HEK293 (cell line): ENCODE results near the gene FICD.

Source experiments
- CTCF ChIP-seq: fragments of 450-650 bp; formaldehyde crosslinking; IDR thresholded peaks from 2 replicates; pipeline ENCODE4 v1.5.1; 2016; ENCODE audit warnings: missing biosample characterization, missing genetic modification characterization
- PRDM1 ChIP-seq: fragments of 450-650 bp; formaldehyde crosslinking; IDR thresholded peaks from 2 replicates; pipeline ENCODE4; 2016; ENCODE audit warnings: missing biosample characterization, missing genetic modification characterization
- ZBTB1 ChIP-seq: fragments of 450-650 bp; formaldehyde crosslinking; IDR thresholded peaks from 2 replicates; pipeline ENCODE4 v1.5.1; 2016; ENCODE audit warnings: missing biosample characterization, missing genetic modification characterization
- ZBTB8A ChIP-seq: fragments of 450-650 bp; formaldehyde crosslinking; IDR thresholded peaks from 2 replicates; pipeline ENCODE4 v1.5.1; 2016; ENCODE audit warnings: missing biosample characterization, missing genetic modification characterization
- ZNF404 ChIP-seq: fragments of 450-650 bp; formaldehyde crosslinking; IDR thresholded peaks from 2 replicates; pipeline ENCODE4 v1.5.1; 2017; ENCODE audit warnings: missing biosample characterization, missing genetic modification characterization
- ZNF549 ChIP-seq: fragments of 450-650 bp; IDR thresholded peaks from 2 replicates; pipeline ENCODE4 v1.5.1; 2018; ENCODE audit warnings: missing biosample characterization, missing genetic modification characterization, mild to moderate bottlenecking, inconsistent platforms, moderate library complexity
- ZNF785 ChIP-seq: fragments of 450-650 bp; formaldehyde crosslinking; IDR thresholded peaks from 2 replicates; pipeline ENCODE4 v1.5.1; 2016; ENCODE audit warnings: missing biosample characterization, missing genetic modification characterization

GRCh38 chr12:108477055-108477880 lies 37.8 kb upstream of the FICD start:
- TF ChIP-seq ZBTB8A (tag by site-specific recombination) (no peak), ZNF549 (no peak), PRDM1 (tag by site-specific recombination) (no peak), ZNF785 (tag by site-specific recombination) (no peak), CTCF (tag by site-specific recombination) (no peak), ZNF404 (no peak), ZBTB1 (no peak)
